Caco-2 (cell line): Measurements from ENCODE around the gene INPP4B. TPM values are rescaled to one million over a fixed set of nuclear protein-coding genes. Genes with fewer than 3 reads are reported as not detected.
"Not testable (repeated sequence)": the region's sequence is repeated elsewhere in the genome, so short reads cannot be mapped to it uniquely, and the experiment has no call there.

Experiments
- BruUV-seq: library from RNA; stranded (reverse); fragments of 400-500 nt; replicated peaks from 2 replicates; lab custom pipeline; 2021; lab: Mats Ljungman, UMichigan
- CTCF ChIA-PET: fragments of 300-600 bp; sonication (Branson Sonifier 250); formaldehyde crosslinking; loops from one replicate; lab custom pipeline; 2022; ENCODE audit warnings: antibody characterized with exemption; lab: Charles Lee
- POLR2A ChIA-PET: fragments of 300-600 bp; sonication (Branson Sonifier 250); formaldehyde crosslinking; loops from one replicate; lab custom pipeline; 2022; ENCODE audit warnings: antibody characterized with exemption; lab: Charles Lee
- DNase-seq, 2 experiments: peaks; one replicate each; pipeline versions ENCODE4 v3.0.0 to v3.0.0-alpha.2; 2020 to 2022
- H3K27me3 ChIP-seq: replicated peaks from 2 replicates; pipeline ENCODE4 v1.6.0; 2011; ENCODE audit warnings: low read length; ENCODE audit not compliant: control insufficient read depth, insufficient read depth
- H3K36me3 ChIP-seq: 2 replicates; pipeline ENCODE4 v1.5.1; 2011; ENCODE audit warnings: low read length; ENCODE audit not compliant: control insufficient read depth, insufficient read depth
- H3K4me1 ChIP-seq: fragments of 250-450 bp; sonication (Bioruptor Pico); 2 replicates; pipeline ENCODE4 v1.5.1; 2020; ENCODE audit warnings: mild to moderate bottlenecking
- H3K4me3 ChIP-seq: 2 replicates; pipeline ENCODE4 v1.5.1; 2011; ENCODE audit warnings: low read depth, mild to moderate bottlenecking, control low read depth, low read length
- H3K9me3 ChIP-seq: fragments of 250-450 bp; sonication (Bioruptor Pico); 2 replicates; pipeline ENCODE4 v1.5.1; 2020; ENCODE audit warnings: mild to moderate bottlenecking, moderate library complexity
- H3K27ac Mint-ChIP-seq: one replicate; pipeline ENCODE4 v1.8.0; 2022; ENCODE audit warnings: mixed read lengths; ENCODE audit not compliant: unreplicated experiment
- H3K27me3 Mint-ChIP-seq: one replicate; pipeline ENCODE4 v1.8.0; 2022; ENCODE audit warnings: mixed read lengths; ENCODE audit not compliant: insufficient read depth, unreplicated experiment
- H3K36me3 Mint-ChIP-seq: one replicate; pipeline ENCODE4 v1.8.0; 2022; ENCODE audit warnings: mild to moderate bottlenecking, mixed read lengths; ENCODE audit not compliant: insufficient read depth, unreplicated experiment
- H3K4me1 Mint-ChIP-seq: one replicate; pipeline ENCODE4 v1.8.0; 2022; ENCODE audit warnings: low read depth, mixed read lengths; ENCODE audit not compliant: unreplicated experiment
- H3K4me3 Mint-ChIP-seq: one replicate; pipeline ENCODE4 v1.8.0; 2022; ENCODE audit warnings: mild to moderate bottlenecking, moderate library complexity, mixed read lengths; ENCODE audit not compliant: unreplicated experiment
- H3K9me3 Mint-ChIP-seq: one replicate; pipeline ENCODE4 v1.8.0; 2022; ENCODE audit warnings: mixed read lengths; ENCODE audit not compliant: unreplicated experiment
- intact Hi-C: fragments of 100-400 bp; cut with micrococcal nuclease; formaldehyde crosslinking; loops from one replicate; pipeline ENCODE4 v1.10.0; 2022; ENCODE audit not compliant: unreplicated experiment
- total RNA-seq: library from RNA; stranded (reverse); gene quantifications from 2 replicates; pipeline ENCODE4 v1.2.3, GENCODE V29; 2022
- TF ChIP-seq, protein P1 (sequence below), 2 experiments: fragments of 200-600 bp in 1 of 2; IDR thresholded peaks; 1 replicate in 1 of 2; 2 replicates in 1 of 2; pipeline versions ENCODE4 v1.5.1 to v1.8.0; 2011 to 2022; ENCODE audit warnings: antibody characterized with exemption in 1 of 2, control low read depth in 1 of 2, inconsistent platforms in 1 of 2, low read depth in 1 of 2, low read length in 1 of 2, mild to moderate bottlenecking in 1 of 2, moderate library complexity in 1 of 2; ENCODE audit not compliant: insufficient read depth in 1 of 2, severe bottlenecking in 1 of 2, unreplicated experiment in 1 of 2

INPP4B gene
- total RNA-seq, 1 experiment from 2014 or later = 10.3 TPM

GRCh38 chr4:142077048-142077447, 769.1 kb downstream of the INPP4B start:
- no TSS peak for BruUV-seq
- no peaks in the 10 kb centered on the region for H3K9me3 Mint-ChIP-seq
- ChIA-PET CTCF (no interaction called here), POLR2A (no interaction called here)
- no peaks in the 10 kb centered on the region for H3K36me3 Mint-ChIP-seq
- no peaks in the 10 kb centered on the region for H3K27me3 Mint-ChIP-seq
- DNase-seq = no peak
- intact Hi-C loops = no loop called here
- Histone ChIP-seq H3K4me3 (no peak overlapping the region), H3K9me3 (no peaks in the 10 kb centered on the region), H3K4me1 (no peaks in the 10 kb centered on the region), H3K27me3 (no peaks in the 10 kb centered on the region), H3K36me3 (no peaks in the 10 kb centered on the region)
- H3K4me1 Mint-ChIP-seq = no peaks in the 10 kb centered on the region
- H3K27ac Mint-ChIP-seq = no peak overlapping the region
- H3K4me3 Mint-ChIP-seq = no peak overlapping the region
- TF ChIP-seq, protein P1, sequence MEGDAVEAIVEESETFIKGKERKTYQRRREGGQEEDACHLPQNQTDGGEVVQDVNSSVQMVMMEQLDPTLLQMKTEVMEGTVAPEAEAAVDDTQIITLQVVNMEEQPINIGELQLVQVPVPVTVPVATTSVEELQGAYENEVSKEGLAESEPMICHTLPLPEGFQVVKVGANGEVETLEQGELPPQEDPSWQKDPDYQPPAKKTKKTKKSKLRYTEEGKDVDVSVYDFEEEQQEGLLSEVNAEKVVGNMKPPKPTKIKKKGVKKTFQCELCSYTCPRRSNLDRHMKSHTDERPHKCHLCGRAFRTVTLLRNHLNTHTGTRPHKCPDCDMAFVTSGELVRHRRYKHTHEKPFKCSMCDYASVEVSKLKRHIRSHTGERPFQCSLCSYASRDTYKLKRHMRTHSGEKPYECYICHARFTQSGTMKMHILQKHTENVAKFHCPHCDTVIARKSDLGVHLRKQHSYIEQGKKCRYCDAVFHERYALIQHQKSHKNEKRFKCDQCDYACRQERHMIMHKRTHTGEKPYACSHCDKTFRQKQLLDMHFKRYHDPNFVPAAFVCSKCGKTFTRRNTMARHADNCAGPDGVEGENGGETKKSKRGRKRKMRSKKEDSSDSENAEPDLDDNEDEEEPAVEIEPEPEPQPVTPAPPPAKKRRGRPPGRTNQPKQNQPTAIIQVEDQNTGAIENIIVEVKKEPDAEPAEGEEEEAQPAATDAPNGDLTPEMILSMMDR (IDR thresholded peaks at IDR 0.05; ENCODE audit: insufficient read depth in 1 of 2, low read depth in 1 of 2, low read length in 1 of 2, severe bottlenecking in 1 of 2, unreplicated experiment in 1 of 2) = no peak

- H3K9me3 Mint-ChIP-seq, DNase-seq, H3K4me3 ChIP-seq, H3K9me3 ChIP-seq, BruUV-seq, H3K27ac Mint-ChIP-seq, CTCF ChIA-PET, H3K4me1 ChIP-seq, H3K27me3 Mint-ChIP-seq, H3K4me1 Mint-ChIP-seq, H3K4me3 Mint-ChIP-seq, intact Hi-C loops, H3K27me3 ChIP-seq, H3K36me3 ChIP-seq, H3K36me3 Mint-ChIP-seq, POLR2A ChIA-PET: not testable (repeated sequence)
Measured at GRCh38 chr4:142068304-142068703, 777.8 kb downstream of the INPP4B start.

GRCh38 chr4:142066562-142066961, 779.5 kb downstream of the INPP4B start:
- H3K9me3 Mint-ChIP-seq, DNase-seq, H3K36me3 Mint-ChIP-seq, BruUV-seq, POLR2A ChIA-PET, H3K27me3 Mint-ChIP-seq, H3K9me3 ChIP-seq, H3K27me3 ChIP-seq, H3K4me1 Mint-ChIP-seq, CTCF ChIA-PET, H3K27ac Mint-ChIP-seq, H3K4me3 ChIP-seq, H3K4me3 Mint-ChIP-seq, H3K36me3 ChIP-seq, intact Hi-C loops, H3K4me1 ChIP-seq: not testable (repeated sequence)

- CTCF ChIA-PET = no interaction called here
- Mint-ChIP-seq H3K36me3 (no peaks in the 10 kb centered on the region), H3K27ac (no peak overlapping the region), H3K4me1 (no peaks in the 10 kb centered on the region), H3K27me3 (no peaks in the 10 kb centered on the region), H3K9me3 (peaks cover 10% of the 10 kb centered on the region), H3K4me3 (no peak overlapping the region)
- POLR2A ChIA-PET = no interaction called here
- Histone ChIP-seq H3K27me3 (no peaks in the 10 kb centered on the region), H3K36me3 (no peaks in the 10 kb centered on the region), H3K4me1 (no peaks in the 10 kb centered on the region), H3K9me3 (no peaks in the 10 kb centered on the region), H3K4me3 (no peak overlapping the region)
- no TSS peak for BruUV-seq
- intact Hi-C loops = no loop called here
- TF ChIP-seq, protein P1 (IDR thresholded peaks at IDR 0.05; ENCODE audit: insufficient read depth in 1 of 2, low read depth in 1 of 2, low read length in 1 of 2, severe bottlenecking in 1 of 2, unreplicated experiment in 1 of 2) = no peak
- no peak for DNase-seq
Measured at GRCh38 chr4:142065086-142065647, 780.9 kb downstream of the INPP4B start.
